Activated effector memory CD4-positive, alpha-beta T cell treated with anti-CD3 and anti-CD28 coated beads, Interleukin-2, amount 50 U/mL, for 16 hours (primary cell): ENCODE data around the gene PRXL2A.
"Not testable (repeated sequence)": the region's sequence is repeated elsewhere in the genome, so short reads cannot be mapped to it uniquely, and the experiment has no call there.

ENCODE experiments used
- DNase-seq: peaks from one replicate; pipeline ENCODE4 v3.0.0-alpha.2; 2020

Gene PRXL2A

DNA sequence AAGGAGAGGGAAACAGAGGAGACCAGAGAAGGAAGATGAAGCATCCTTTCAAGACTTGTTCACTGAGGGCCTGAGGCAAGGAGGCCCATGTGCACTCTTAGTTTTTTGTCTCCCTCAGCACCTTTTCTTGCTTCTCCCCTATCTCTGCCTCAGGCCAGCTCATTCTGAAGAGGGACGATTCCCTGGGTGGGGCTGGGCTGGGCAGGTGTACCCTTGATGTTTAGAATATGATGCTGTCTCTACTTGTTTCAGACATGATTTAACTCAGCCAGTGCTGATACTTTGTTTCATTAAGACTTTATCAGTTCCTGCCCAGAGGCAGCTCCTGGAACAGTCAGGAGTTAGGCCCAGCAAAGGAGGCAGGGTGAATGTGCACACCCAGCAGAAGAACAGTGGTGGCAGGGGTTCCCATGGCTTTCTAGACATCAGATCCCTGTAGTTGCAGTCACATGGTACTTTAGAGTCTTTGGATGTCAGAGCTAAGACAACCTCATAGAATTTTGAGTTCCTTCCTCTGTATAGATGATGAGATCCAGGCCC lies 3.4 kb downstream of the PRXL2A start:
- DNase-seq = no peak

DNA sequence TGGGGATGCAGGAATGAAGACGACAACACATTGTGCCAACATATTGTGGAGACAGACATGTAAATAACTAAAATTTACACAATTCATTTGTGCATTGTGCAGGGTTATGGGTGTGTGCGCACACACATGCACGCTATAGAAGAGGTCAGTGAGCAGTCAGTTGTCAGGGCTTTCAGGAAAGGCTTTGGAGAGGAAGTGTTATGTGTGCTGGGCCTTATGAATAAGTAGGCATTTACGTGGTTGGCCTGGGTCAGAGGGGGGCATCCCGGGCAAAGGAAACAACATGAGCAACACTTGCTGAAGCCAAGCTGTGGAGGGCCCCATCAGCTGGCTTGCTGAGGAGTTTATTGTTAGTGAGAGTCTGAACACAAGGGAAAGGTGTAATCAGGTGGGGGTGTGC lies 4.1 kb downstream of the PRXL2A start:
- no peak for DNase-seq

DNA sequence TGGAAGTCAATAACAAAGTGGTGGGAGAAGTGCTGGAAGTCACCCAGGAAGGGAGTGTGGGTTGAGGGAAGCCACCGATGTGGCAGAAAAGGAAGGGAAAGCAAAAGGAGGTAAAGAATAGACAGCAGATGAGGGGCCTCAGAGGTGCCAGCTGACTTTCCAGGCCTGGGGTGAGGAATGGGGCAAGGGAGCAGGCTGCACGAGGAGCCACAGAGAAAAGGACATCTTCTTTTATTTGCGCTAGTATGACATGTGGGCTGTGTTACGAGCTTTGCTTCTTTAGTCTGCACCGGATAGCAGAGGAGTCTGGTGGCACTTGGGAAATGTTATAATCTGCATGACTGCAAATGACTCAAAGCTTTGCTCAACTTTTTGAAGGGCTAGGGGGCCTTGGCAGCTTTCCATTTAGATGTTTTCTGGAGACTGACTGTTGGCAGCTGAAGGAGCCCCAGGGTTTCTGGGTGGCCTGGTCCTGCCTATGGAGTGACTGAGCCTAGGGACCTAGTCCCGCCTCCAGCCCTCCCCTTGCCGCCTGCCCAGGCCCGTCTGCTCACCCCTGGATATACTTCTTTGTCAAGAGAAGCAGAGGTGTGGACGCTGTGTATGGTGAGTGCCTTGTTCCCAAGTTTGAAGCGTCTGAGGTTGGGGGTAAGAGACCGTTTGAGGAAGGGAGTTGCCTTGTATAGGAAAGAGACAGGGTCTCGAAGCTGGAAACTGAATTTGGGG lies 5.1 kb downstream of the PRXL2A start:
- no peak for DNase-seq

DNA sequence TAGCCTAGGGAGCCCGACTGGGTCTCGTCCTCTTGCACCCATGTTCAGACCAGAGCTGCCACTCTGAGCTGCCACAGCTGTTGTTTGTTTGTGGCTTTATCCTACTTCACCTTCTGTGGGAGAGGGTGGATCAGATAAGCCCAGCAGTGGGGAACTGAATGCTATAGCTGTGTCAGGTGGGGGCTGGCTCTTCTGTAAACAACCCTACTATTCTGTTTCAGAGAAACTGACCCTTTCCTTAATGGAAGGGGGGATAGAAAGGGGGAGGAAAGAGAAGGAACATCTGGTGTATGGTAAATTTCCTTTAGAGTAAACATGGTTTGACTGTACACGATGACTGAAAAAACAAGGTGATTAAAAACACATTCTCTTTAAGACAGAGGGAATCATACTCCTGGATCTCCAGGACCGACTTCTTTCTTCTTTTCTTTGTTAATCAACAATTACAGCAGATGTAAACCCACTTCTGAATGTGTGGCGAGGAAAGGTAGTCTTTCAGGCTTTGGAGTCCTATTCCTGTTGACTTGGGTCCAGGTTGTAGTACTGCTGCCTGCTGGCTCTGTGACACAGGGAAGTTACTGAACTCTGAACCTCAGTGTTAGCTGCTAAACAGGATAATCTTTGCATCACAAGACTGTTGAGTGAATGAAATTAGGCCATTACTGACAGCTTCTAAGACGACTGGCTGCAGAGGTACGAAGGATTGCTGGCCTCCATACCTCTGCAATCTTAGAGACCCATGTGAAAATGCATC lies 6.0 kb downstream of the PRXL2A start:
- no peak for DNase-seq

DNA sequence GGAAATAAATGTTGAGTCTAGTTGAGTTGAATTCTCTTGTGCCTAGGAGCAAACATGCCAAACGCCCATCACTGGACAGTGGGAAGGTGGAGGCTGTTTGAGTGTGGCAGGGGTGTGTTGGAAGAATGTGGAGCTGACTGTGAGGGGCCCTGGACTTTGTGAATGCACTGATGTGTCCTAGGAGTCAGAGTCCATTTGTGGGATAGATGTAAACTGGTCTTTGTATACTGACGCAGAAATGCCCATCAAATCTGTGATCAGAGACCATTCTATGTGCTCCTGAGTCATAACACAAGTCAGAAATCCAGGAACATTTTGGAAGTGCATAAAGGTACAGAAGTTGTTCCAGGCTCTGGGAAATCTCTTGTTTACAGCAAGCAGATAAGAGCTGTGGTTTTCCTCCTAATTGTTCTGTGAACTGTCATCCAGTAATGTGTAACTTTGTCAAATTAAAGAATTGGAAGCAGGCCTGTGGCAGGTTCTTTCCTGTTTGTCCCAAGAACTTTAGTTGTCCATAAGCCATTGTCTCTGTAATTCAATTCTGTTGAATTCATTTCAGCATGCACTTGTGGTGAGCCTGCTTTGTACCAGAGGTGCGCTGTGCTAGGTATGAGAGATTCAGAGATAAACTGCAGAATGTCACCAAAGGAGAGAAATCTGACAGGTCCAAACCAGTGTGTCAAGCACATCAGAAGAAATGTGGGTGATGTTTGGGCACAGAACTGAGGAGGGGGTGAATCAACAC lies 7.6 kb downstream of the PRXL2A start:
- no peak for DNase-seq

DNA sequence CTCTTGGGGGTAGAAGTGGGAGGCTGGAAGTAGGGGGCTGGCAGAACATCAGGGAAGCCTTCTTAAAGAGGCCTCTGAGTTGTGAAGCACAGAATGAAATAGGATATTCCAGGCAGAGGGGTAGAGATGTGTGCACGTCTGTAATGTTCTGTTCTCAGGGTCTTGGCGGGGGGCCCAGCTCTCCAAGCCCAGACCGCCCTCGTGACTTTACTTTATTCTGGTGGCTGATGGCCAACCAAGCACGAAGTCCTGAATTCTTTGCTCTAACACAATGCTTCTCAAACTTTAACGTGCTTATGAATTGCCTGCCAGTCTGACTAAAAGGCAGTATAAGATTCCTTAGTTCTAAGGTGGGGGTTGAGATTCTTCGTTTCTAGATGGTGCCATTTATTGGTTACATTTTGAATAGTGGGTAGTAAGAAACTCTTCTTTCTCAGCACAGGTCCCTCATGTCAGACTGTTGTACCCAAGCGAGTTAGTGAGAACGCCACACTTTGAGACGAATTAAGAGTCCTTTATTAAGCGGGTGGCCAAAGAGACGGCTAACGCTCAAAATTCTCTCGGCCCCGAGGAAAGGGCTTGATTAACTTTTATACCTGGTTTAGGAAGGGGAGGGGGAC lies 8.2 kb downstream of the PRXL2A start:
- DNase-seq = no peak

DNA sequence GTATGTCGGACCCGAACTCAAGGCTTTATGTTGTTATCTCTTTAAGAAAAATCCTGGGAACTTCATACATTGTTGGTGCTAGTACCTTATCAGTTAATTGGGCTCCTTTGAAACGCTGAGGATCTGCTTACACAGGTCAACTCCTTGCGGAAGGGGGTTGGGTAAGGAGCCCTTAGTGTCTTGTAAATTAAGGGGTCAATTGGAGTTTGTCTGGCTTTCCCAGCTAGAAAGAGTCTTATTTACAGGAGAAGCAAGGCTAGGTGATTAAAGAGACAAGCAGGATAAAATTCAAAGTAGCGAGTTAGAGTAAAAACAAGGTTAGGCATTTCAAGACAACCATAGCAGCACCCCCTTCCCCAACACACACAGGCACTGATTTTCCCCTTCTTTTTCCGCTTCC lies 8.9 kb downstream of the PRXL2A start:
- DNase-seq = not testable (repeated sequence)

DNA sequence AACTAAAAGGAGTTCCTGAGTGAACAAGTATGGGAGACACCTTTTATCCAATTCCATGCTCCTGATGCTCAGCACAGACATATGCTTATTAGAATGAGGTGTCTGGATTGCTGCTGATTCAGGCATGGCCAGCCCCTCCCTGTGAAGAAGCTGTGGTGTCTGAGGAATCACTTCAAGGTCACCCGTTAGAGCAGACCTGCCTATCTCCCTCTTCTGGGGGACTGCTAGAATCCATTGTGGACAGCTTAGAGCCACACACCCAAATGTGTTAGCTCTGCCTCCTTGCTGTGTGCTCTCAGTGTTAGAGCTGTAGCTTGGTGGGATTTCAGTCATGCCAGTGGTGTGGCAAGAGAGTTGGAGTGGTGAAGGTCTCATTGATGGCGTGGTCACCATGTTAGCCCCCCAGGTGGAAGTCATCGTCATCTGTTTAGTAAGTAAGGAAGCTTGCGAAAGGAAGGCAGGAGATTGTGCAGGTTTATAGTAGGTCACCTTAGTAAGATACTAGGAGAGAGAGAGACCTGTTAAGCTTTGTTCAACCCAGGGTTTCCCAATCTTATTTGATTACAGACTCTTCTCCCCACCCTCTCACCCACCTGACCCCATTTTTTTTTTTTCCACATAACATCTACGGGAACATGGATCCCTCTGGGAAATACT lies 12.8 kb downstream of the PRXL2A start:
- DNase-seq = no peak

DNA sequence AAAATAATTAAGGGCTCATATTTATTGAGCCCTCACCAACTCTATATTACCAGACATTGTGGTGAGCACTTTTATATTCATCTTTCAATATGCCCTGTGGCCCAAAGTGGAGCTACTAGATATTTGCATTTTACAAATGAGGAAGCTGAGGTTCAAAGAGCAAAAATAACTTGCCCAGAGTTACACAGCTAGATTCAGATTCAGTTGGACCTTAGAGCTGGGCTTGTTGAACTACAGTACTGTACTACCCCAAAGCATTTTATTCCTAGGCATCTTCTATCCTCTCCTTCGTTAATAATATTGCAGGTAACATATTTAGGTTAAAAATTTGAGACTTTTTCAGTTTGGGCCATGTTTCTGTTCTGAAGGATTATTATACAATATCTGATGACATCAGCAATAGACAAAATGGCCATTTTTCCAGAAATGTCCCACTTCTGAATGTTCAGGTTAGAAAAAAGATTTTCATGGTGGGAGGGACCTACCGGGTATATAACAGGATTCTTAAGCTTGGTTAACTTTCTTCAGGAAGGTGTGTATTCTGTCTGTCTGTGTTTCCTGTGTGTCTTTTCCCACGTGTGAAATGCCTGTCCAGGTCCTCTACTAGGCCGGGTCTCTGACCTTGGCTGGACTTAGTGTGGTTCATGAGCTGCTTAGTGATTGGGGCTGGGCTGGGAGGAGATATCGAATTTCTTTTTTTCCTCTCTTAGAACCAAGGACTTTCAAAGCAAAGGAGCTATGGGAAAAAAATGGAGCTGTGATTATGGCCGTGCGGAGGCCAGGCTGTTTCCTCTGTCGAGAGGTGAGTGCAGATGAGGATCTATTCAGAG lies 13.6 kb downstream of the PRXL2A start:
- no peak for DNase-seq

DNA sequence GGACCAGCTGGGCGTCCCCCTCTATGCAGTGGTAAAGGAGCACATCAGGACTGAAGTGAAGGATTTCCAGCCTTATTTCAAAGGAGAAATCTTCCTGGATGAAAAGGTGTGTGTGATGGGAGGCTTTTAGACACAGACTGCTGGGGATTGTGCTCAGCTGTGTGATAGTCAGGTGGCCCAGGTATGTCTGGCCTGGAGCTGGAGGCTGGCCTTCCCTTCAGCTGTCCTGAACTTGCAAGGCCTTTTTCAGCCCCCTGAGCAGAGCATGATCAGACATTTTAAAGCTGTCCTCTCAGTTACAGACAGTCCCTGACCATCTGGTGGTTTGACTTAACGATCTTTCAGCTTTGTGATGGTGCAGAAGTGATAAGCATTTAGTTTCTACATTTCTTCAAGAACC lies 17.6 kb downstream of the PRXL2A start:
- no peak for DNase-seq

DNA sequence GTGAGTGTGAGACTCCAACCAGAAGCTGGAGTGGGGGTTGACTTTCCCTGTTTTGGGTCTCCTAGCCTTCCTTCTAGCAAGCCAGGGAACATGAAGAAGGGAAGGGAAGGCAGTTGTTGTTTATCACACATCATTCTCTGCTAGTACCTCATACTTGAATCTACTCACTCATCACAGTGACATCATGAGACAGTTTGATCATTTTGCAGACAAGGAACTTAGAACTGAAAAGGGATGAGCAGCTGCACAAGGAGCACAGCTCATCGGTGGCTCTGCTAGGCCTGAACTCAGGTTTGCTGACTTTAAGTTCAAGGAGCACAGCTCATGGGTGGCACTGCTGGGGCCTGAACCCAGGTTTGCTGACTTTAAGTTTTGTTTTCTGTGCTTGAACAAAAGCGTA lies 19.2 kb downstream of the PRXL2A start:
- no peak for DNase-seq

DNA sequence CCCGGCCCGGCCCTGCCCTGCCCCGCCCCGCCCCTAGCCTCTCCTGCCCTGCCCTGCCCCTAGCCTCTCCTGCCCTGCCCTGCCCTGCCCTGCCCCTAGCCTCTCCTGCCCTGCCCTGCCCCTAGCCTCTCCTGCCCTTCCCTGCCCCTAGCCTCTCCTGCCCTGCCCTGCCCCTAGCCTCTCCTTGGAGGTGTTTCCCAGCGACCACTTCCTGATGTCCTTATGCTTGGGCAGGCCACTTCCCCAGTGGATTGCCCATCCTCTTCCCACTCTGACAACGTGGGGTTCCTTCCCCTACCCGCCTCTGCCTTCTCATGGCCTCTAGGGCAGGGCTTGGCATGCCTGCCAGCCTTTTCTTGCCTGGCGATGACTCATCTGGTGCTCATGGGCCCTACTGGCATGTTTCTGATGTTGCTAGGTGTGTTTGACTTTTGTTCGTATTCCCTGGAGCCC lies 21.2 kb downstream of the PRXL2A start:
- DNase-seq = no peak

DNA sequence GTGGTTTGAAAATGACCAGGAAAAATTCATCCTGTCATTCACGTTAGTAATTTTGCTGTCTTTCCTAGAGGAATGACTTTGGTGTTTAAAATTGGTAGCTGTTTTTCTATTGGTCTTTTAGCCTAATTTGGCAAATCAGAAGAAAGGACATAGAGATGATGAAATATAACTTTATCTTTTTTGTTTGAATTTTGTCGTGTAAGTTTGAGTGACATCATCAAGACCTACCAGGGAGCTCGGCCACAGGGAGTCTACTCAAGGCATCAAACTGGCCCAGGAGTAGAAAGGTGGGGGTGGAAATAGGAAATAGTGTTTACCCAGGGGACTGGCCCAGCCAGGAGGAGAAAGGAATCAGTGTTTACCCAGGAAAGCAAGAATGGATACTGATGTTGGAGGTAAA lies 24.8 kb downstream of the PRXL2A start:
- DNase-seq = no peak

DNA sequence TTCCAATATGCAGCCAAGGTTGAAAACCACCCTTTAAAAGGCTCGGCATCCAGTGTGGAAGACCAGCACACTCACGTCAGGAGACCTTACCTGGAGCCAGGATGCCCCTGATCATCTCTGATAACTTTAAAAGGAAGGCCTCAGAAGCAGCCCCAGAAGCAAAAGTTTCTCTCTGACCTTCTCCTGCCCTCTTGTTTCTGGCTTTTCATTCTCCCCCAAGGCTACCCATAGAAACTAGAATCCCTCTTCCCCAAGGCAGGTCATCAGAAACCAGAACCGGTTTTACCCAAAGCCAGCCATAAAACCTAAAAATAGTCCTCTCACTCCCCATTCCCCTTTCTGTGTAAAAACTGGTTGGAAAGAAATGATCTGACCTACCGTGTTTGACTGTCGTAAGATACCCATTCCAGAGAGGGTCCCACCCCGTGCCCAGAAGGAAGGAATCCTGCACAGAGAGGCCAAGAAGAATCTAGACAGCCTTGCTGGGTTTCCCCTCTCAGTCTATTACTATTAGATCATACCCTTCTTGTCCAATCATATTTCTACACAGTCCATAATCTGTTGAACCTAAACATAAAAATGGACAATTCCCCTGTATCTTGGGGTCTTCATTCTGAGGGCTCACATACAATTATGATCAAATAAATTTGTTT lies 28.2 kb downstream of the PRXL2A start:
- DNase-seq = no peak

DNA sequence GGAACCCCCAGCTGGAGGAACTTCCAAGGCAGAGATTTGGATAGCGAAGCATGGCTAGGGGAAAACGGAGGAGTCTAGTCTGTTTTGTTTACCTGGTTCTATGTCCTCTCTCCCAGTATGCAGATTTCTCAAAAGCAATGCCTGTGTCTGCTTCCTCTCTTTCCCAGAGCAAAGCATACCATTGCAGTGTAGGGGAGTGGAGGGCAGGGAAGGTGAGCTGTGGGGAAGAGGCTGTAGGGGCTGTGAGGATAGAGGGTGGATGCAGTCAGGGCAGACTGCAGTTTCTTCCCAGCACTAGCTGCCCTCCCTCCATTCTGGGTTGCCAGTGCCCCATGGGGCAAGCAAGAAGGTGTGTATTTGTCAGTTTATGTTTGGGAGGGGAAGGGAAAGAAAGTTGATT lies 28.9 kb downstream of the PRXL2A start:
- no peak for DNase-seq

DNA sequence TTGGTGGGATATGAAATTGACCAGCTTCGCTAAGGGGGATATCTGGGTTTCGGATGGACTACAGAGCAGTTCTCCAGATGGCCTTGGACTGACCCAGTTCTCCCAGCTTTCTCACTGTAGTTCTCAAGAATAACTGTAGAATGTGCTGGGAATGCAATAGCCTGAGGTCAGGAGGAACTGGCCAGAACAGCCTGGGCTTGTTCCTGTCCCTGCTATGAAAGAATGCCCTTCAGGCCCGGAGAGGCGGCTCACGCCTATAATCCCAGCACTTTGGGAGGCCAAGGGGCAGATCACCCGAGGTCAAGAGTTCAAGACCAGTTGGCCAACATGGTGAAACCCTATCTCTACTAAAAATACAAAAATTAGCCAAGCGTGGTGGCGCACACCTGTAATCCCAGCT lies 33.5 kb downstream of the PRXL2A start:
- DNase-seq = no peak

DNA sequence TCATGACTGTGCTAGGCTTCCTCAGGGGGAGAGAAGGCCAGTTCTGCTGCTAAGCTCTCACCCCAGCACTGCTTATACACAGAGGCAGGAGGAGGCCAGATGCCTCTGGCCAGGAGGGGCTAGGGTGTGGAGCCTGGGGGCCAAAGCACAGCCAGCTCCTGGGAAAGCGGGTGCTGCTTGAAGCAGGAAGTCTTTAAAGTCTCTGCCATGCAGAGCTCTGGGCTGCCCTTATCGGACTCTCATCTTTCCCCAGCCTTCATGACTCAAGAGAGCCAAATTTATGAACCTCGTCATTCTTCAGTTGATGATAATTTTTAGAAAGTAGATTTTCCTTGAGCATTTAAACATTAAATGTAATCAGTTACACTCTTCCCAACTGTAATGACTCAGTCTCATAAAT lies 34.5 kb downstream of the PRXL2A start:
- no peak for DNase-seq

DNA sequence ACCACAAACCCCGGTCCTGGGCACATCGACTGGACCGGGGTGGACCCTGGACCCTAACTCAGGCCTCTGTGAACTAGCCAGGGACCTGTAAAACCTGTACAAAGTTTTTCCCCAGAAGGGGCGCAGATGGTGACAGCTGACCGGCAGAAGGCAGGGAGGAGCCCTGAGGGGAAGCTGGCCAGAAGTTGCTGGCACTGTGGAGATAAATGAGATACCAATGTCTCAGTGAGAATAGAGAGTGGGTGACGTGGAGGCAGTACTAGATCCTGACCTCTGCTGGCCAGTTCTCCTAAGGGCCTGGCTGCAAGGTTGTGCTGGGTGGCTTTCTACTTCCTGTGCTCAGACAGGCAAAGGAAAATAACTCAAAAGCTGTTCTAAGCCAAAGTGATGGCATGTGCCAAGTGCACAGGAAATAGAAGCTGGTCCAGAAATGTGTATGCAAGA lies 35.2 kb downstream of the PRXL2A start:
- no peak for DNase-seq

DNA sequence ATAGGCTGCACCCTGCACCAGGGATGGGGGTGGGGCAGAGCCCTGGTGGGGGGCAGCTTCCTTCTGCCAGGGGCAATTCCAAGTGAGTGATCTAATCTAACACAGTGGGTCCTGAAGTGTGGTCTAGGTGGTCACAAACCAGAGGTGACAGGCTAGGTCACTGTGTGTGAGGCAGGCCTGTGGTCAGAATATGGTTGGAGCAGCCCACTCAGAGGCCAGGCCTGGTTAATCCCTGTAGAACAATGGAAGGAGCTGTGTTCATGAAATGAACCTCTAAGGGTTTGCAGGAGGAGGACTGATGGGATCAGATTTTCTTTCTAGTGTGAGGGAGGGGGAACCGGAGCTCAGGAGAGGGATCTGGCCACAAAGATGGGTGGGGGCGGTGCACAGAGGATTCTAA lies 35.8 kb downstream of the PRXL2A start:
- DNase-seq = no peak

DNA sequence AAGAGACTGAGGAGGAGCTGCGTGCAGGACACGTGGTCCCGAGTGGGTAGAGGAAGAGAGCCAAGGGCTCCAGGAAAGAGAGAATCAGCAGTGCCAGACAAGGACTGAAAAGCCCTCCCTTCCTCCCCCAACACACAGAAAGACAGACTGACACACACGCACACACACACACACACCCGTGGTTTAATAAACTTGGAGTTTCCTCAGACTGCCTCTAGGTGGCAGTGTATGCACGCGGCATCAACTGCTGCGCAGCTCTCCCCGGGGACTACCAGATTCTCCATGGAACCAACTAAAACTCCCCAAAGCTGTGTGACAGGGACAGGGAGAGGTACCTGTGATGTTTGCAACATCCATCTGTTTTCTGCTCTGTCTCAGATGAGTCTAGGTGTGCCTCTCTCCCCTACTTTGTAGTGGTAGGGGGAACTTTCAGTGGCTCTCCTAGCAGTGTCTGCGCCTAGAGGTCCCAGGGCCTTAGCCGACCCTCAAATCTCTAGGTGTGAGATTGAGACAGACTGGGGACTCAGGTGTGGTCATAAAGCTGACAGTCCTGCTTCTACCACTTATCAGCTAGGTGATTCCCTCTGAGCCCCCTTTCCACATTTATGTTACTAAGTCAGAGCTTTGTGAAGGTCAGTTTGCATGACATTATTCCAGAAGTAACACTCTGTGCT lies 36.4 kb downstream of the PRXL2A start:
- peak; percentile 90 for DNase-seq
